ENCODE measurements around the gene C5orf58.
A peak's percentile ranks its signal among the peaks of the same experiment; 100 is the strongest.

The C5orf58 gene

DNA sequence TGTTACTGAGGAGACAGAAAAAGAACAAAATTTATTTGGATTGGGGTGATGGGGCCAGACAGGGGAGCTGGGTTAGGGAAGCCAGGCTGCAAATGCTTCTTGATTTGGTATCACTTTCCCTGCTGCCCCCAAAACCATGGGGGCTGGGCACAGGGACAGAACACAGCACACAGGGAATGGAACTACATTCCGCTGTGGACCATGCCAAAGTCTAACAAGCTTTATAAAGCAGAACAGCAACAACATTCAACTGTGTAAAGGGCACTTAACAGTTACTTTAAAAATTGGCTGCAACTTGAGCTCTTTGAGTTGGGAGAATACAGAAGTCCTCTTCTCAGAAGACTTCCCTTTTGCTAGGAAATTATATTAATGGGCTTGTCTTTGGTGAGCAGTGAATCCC lies 23.8 kb downstream of the C5orf58 start:
- DNase-seq (ENCODE audit: low spot score), result no peak

DNA sequence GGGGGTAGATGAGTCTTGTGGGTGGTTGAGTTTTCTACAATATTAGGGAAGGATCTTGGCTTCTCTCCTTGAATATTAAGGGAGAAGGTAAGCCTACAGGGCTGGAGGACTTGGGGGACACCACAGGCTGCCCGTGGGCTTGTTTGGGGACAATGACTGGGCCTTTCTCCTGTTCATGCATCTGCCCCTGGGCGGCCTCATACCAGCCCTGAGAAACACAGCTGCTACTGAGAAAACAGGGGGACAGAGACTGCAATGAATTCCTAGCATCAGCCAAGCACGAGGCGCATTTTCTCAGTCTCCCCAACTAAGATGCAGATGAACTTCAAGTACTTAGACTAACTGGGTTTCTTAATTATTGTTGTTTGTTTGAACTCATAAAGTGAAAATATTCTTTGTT lies 24.6 kb downstream of the C5orf58 start:
- no peak for DNase-seq (ENCODE audit: low spot score)

DNA sequence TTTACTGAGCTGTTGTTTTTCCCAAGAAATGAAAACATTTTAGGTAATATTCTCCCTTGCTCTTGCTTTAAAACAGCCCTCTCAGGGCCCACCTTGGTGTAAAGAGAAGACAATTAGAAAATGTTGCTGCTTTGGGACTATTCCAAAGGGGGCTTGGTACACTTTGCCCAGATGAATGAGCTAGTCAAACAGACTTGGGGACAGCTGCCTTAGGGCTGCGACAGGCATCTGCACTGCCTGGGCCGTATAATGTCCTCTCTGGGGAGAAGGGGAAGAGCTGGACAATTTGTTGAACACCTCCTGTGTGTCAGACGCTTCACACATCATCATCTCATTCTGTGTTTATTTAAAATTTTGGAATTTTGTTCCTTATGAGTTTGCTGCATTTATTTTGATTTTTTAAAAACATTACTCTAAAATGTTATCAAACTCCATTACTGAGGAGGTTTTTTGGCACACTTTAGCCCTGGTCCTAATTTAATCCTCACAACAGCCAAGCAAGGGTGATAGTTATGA lies 28.8 kb downstream of the C5orf58 start:
- no peak for DNase-seq (ENCODE audit: low spot score)

DNA sequence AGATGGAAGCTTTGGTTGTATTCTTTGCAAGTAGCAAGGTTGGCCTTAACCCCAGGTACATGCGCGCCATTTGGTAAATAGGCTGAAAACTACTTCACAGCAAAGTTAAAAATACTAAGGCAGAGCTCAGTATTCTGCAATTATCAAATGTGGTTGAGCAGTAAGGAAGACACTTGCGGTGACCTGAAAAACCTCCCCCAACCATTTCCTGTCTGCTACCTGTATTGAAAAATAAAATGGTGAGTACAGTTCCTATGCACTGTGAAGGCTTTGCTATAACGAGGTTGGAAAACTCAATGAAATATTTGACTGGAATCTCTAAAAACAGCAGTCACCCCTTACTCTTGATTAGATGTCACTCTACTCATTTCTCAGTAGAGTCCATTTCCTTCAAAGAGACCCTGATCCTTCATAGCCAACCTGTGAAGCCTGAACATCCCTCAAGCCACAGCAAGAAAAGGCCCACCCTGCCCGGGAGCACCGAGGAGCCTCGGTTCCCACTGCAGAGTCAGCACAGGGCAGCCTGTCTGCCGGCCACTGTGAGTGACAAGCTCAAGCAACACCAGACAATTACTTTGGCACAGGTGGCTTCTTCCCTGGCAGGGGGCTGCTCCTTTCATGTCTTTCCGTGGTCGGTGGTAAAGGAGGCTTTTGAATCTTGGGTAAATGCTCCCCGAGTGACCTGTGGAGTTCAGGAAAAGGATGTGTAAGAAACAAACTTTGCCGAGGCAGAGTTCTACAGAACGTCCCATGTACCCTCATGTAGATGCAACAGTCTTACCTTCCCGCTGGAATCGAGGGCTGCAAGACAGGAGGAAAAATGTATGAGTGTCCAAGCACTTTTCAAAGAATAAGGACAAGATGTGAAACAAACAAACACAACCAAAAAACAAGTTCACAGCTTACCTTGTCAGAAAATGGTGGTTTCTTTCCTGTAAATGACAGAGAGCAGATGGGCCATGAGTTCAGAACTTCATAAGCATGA lies 29.6 kb downstream of the C5orf58 start:
- no peak for DNase-seq (ENCODE audit: low spot score)

DNA sequence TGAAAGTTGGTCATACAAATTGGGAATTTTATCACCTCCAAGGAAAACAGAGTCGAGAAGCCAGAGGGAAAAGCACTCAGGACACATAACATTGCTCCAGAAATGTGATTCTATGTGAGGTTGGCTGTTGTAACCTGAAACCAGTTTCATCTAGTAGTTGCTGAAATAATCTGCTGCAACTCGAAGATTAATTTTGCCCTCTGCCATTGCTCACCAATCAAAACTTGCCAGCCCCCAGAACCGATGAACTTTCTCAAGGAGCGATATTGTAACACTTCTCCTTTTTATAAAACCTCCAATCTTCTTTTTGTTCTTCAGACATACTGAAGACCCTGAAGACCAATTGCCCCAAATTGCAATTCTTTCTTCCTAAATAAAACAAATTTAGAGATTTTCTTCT lies 31.1 kb downstream of the C5orf58 start:
- no peak for DNase-seq (ENCODE audit: low spot score)

DNA sequence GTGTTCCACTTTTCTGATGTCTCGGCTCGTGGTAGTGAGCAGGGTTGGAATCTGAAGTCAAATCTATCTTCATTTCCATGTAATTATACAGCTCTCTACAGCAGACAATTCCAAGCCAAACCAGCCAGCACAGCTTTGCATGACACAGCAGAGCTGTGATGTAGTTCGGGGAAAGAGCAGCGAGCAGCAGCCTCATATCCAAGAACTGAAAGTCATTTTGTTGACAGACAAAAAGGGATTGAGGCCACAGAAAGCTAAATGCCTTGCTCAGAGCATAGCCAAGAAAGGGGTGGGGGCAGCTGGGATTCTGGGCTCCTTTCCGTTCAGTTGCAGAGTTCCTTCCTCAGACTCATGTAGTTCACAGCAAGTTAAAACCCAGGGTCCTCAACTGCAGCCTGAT lies 32.7 kb downstream of the C5orf58 start:
- peak; percentile 93 for DNase-seq (ENCODE audit: low spot score)

DNA sequence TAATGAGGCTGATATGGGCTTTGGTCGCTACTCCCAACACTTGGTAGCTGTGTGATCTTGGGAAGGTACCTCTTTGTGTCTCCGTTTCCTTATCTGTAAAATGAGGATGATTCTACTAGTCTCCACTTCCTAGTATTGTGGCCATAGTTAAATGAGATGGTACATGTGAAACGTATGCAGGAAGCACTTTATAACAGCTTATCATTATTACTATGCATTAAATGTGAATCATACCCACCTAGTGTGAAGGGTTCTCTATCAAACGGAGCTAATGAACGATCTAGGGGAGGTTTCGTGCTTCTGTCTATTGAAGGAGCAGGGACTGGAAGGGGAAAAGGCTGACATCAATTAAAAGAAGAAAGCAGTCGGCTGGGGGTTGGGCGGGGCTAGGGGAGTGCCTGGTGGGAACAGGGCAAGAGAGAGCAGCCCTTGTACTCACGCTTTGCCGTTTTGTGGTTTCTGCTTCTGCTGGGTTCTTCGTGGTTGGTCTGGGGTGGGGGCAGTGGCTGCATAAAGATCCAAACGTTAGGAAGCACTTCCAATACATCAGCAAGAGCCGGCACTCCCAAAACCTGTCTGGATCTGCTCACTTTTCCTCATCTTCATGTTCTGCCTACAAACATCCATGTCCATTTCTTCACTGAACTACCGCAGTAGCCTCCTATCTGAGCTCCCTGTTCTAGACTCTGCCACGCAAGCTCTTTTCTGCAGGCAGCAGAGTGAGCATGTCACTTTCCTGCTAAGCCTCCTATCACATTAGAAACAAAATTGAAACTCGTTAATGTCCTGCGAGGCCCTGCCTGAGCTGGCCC lies 34.0 kb downstream of the C5orf58 start:
- no peak for DNase-seq (ENCODE audit: low spot score)

DNA sequence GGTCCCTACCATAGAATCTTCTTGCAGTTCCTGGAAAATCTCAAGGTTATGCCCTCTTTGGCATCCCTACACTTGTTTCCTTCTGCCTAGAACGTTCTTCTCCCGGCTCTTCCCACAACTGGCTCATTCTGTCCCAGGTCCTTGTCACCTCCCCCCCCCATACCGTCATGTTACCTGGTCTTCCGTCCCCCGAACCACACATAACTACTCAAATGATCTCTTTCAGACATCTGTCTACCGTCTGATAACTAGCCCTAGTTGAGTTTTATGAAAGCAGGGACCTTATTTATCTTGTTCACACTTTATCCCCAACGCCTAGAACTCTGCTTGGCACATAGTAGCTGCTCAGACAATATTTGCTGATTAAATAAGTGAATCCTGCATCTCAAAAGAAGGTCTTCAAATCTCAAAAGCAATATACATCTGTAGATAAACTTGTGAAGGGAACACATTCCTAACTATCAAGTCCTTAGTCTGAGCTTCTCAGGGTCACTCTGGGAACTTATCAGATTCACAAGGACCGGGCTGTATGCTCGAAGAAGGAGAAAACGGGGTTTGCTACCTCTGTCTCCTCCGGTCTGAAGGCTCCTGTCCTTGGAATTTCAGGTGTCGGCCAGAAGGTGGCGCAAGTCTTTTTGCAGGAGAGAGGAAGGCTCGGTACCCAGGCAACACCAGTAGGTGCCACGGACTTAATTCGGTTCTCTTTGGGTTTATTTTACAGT lies 34.8 kb downstream of the C5orf58 start:
- DNase-seq (ENCODE audit: low spot score), result peak; percentile 92

DNA sequence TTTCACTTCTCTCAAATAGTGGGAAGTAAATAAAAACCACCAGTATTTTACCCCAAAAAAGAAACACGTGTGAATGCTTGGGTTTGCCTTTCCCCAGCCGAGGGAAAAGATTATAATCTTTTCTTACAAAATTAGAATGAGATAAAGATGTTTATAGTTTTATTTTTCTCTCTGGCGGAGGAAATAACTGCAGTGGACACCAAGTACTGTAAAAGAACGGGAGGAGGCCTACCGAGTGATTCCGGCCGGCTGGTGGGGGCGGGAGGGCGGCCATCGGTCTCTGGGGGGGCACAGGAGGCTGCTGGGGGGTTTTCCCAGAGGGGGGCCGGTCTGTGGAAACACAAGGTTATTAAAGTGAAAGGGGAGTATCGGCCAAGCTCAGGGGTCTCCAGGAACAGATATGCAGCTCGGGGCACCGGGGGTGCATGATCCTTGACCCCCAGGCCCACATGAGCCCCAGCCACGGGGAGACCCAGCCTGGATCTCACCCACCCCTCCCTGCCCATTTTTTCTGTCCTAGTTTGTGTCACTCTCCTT lies 35.4 kb downstream of the C5orf58 start:
- no peak for DNase-seq (ENCODE audit: low spot score)

DNA sequence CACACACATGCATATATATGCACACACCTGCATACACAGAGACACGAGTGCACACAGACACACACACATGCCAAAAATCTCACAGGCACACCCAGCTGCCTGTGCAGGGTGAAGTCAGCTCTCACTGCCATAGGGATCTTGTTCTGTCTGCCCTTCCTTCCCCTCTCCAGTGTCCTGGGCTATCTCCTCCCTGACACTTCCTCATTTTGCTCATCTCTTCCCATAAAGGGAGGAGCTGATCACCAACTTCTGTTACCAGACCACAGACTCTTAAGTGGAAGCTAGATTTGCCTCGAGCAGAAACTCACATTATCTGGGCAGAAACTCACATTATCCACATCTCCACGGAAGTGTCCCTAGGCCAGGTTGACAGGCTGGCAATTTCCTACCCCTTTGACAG lies 36.1 kb downstream of the C5orf58 start:
- peak; percentile 66 for DNase-seq (ENCODE audit: low spot score)

DNA sequence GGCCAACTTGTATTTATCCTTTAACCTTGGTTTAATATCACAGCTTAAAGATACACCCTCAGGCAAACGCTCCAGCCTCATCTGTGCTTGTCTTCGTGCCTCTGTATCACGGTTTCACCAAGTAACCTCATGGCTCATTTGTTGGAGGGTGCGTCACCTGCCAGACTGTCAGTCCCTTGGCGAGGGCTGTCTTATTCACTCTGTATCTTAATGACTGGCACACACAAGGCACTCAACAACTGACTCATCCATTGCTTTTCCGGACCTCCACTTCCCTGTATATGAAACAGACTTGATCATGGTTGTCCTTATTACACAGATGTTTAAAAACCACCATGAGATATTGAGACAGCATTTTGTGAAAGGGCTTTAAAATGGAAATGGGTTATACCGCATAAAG lies 36.8 kb downstream of the C5orf58 start:
- DNase-seq (ENCODE audit: low spot score), result no peak

DNA sequence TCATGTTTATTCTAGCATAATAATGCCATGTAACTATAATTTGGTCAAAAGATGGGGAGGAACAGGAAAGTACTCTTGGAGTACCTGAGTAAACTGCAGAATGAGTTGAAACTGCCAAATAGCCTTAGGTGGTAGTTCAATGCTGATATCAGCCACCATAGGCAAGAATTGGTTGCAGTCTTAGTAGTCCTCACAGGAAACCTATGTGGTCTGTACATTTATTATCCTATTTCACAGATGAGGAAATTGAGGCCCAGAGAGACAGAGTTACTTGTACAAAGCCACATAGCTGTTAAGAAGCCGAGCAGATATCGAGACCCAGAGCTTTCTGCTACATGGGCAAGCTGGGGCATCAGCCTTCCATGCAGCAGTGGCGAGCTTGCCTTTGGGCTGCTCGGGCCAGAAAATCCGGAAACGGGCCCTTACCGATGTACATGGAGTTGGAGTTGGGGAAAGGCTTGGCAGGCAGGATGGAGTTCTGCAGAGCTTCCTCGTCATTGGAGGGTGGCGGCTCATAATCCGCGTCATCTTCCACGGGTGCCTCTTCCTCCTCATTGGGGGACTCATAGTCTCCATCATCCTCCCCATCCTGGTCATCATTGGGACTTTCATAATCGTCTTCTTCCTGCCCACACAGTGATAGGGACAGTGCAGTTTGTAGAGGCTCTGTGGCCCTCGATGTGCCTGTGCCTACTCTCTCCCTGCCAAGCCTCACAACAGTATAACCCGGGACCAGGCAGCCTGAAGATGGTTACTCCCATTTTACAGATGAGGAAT lies 37.7 kb downstream of the C5orf58 start:
- DNase-seq (ENCODE audit: low spot score), result no peak

DNA sequence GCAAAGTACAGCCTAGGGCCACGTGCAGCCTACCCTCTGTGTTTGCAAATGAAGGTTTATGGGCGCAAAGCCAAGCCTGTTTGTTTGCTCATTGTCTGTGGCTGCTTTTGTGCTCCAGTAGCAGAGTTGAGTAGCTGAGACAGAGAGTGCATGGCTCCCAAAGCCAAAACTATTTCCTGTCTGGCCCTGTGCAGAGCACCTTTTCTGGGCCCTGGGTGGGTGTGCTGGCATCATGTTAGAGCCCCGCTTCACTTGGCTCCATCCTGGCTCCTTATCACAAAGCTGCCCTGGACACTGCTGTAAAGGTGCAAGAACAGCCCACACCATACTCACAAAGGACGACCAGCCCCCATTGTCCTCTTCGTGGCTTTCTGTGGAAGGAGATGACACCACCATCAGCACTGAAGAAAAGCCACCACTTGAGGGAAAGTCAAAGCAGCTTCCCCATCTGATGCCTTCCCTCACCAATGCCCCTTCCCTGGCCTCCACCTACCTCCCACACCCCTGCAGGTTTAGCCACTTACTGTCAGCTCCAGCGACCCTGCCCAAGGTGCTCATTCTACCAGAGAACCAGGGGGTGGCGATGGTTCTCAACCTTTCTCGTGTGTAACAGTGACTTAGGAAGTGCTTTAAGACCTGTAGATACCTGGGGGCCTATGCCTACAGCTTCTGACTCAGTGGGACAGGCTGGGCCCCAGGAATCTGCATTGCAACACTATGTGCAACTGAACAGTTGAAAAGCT lies 41.4 kb downstream of the C5orf58 start:
- peak; percentile 59 for DNase-seq (ENCODE audit: low spot score)

DNA sequence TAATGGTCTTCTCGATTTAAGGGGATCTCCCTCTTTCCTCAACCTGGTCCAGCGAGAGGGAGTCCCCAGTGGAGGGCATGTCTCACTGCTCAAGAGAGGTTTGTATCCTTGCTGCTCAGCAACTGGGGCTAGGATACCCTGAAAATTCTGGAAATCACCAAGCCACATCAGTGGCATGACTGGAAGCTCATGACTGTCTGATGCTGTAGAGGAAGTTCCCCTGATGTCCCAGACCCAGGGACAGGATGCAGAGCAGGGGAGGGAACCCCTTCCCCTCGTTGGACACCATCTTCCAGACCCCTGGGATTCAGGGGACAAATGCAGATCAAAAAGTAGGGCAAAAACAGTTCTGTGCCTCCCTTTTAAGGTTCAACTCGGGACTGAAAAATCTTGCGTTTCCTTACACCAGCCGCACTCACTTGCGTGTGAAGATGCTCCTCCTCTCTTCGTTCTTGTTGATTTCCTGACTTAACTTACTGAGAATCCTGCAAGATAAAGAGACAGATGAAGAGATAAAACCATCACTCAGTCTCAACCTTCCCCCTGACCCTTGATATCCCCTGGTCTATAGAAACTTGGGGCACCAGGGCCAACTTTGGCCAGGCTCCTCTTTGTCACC lies 42.7 kb downstream of the C5orf58 start:
- no peak for DNase-seq (ENCODE audit: low spot score)

DNA sequence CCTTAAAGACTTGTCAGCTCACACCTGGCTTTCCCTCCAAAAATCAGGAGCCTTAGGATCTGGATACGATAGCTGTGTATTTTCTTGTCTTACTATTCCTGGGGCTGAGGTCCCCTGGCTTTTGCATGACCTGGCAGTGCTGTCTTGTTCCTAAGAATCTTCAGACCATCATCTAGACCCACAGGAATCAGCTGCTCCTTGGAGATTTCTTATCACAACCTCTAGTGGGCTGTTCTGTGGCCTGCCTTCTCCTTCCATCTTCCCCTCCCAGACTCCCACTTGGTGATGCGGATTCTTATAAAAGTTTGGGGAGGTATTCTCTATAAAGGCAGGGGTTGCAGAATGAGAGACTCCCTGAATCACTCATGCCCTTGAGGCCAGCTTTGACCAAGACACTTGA lies 43.4 kb downstream of the C5orf58 start:
- no peak for DNase-seq (ENCODE audit: low spot score)

DNA sequence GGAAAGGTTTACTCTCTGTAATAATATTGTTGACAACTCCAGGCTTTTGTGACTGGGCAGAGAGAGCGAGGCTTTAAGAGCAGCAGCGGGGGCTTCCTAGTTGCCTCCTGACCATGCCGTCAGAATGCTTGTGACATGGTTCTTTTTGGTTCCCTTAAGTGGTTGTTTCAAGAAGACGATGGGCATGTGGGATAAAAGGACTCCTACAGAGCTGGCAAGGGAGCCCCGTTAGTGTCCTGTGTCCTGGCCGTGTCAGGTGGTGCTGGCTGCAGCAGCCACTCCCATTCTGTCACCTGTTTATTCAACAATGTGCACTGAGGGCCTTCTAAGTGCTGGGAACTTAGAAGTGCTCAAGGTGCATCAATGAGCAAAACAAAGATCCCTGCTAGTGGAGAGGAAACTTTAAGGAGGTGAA lies 45.1 kb downstream of the C5orf58 start:
- DNase-seq (ENCODE audit: low spot score), result no peak

DNA sequence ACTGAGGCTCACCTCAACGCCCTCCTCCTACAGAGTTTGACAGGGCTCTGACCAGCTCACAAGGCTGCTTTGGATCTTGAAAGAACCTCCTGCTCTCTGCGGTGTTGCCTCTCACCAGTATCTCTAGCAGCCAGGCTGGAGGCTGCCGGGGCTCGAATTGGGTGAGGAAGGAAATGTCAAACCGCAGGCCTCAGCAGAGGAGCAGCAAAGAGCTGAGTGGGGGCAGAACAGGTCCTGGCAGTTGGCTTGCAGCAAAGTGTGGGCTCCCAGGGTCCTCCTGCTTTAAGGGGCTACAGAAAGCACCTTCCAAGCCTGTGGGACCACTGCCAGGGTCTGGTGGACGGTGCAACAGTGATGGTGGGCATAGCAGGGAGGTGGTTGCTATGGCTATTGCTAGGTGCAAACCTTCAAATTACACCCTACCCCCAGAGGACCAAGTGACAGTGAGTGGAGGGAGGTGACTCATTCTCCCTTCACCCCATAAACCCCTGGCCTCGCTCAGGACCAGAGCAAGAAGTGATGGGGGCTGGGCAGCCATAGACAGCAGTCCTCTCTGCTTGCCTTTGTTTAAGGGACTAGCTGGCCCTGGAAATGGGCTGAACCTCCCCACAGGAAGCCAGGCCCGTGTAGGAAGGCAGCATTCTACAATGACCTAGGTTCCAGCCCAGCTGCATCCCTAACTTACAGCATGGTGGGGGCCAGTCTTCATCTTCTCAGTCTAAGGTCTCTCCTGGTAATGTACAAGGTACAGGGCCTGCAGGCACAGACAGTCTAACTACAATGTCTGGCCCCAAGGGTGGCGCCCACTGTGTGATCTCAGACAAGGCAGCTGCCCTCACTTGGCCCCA lies 46.0 kb downstream of the C5orf58 start:
- peak; percentile 62 for DNase-seq (ENCODE audit: low spot score)

DNA sequence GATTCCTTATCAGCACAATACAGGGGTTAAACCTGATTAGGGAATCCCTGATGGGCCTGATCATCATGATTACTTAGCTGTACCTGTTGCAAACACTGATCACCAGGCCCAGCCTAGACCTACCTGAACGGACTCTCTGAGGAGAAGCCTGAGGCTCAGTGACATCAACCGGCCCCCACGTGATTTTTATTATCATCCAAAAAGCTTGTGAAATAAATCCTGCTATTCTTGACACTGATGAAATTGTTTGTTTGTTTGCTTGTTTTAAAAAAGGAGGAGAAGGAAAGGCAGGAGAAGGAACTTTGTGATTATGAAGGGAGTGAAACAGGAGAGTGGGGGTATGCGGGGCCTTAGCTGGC lies 46.7 kb downstream of the C5orf58 start:
- DNase-seq (ENCODE audit: low spot score), result no peak

DNA sequence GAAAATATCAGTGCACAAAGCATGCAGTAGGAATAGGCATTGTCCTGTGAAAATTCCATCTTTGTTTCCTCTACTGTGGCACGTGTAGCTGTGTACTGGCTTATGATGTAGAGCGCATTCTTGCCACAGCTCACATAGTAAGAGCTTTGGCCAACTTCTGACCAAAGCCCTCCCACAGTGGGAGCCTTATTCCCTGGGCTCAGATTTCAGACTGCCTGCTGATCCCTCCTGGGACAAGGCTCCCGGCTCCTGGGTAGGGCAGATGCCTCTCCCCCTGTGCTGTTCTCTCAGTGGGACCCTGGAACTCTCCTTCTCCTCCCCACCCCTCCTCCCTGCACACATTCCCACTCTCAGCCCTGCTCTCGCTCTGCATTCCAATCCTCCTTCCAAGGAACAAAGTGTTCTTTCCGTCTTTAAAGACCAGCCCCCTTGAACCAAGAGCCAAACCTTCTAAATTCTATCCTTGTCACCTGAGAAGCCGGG lies 47.3 kb downstream of the C5orf58 start:
- no peak for DNase-seq (ENCODE audit: low spot score)

Data from Ammon's horn (tissue), 1 donor.